Measurements from ENCODE around the gene RITA1. TPM values are rescaled to one million over a fixed set of nuclear protein-coding genes. Genes with fewer than 3 reads are reported as not detected.
A peak's percentile ranks its signal among the peaks of the same experiment; 100 is the strongest.

RITA1 gene
- total and polyA plus RNA-seq, 10 of the 15 experiments (the other 5 are each of a cell fraction or from before 2014, with no cell fraction given): 2.3 to 39.9 (median 24.8) TPM

GRCh38 chr12:113208041-113208934, 22.8 kb downstream of the RITA1 start (continued):
- TF ChIP-seq CUX1 (IDR thresholded peaks at IDR 0.05; ENCODE audit: insufficient replicate concordance, low read depth, low read length) (no peak), MTA3 (IDR thresholded peaks at IDR 0.05; ENCODE audit: borderline replicate concordance, low read length) (peak; percentile 98), ZZZ3 (IDR thresholded peaks at IDR 0.05; ENCODE audit: control insufficient read depth, insufficient read length, low read depth) (no peak), CBFB (IDR thresholded peaks at IDR 0.05; ENCODE audit: low read depth) (peak; percentile 100), SREBF1 (IDR thresholded peaks at IDR 0.05; ENCODE audit: low read length) (no peak), NRF1 (conservative IDR thresholded peaks at IDR 0.05; ENCODE audit: low read depth, low read length) (no peak), TBL1XR1 (IDR thresholded peaks at IDR 0.05; ENCODE audit: low read depth, low read length) (peak; percentile 89; the same call in 1 of the 2 replicates), ASH2L (IDR thresholded peaks at IDR 0.05; ENCODE audit: borderline replicate concordance, low read depth) (peak; percentile 99), FOXM1 (IDR thresholded peaks at IDR 0.05; ENCODE audit: low read depth, low read length) (peak; percentile 92), NR2C1 (IDR thresholded peaks at IDR 0.05) (peak; percentile 25; the same call in 1 of the 2 replicates), BACH1 (IDR thresholded peaks at IDR 0.05; ENCODE audit: borderline replicate concordance) (peak; percentile 84; the same call in 1 of the 2 replicates), NFYA (IDR thresholded peaks at IDR 0.05; ENCODE audit: borderline replicate concordance, low read depth, low read length) (no peak), SPI1 (IDR thresholded peaks at IDR 0.05; ENCODE audit: borderline replicate concordance, insufficient read depth, low read depth, low read length) (peak; percentile 67), TAF1 (IDR thresholded peaks at IDR 0.05; ENCODE audit: borderline replicate concordance, low read depth, low read length) (peak; percentile 45; the same call in 1 of the 2 replicates), NFIC (IDR thresholded peaks at IDR 0.05; ENCODE audit: low read depth, low read length) (peak; percentile 98), CREM (IDR thresholded peaks at IDR 0.05; ENCODE audit: low read depth) (peak; percentile 85), REST (IDR thresholded peaks at IDR 0.05; ENCODE audit: low read depth, low read length) (peak; percentile 31; the same call in 1 of the 2 replicates), POLR2A (IDR thresholded peaks at IDR 0.05; ENCODE audit: low read depth, low read length) (peak; percentile 75), HDGF (IDR thresholded peaks at IDR 0.05) (peak; percentile 75; the same call in 1 of the 2 replicates)
